ENCODE data around the gene CSAG3. TPM values are rescaled to one million over a fixed set of nuclear protein-coding genes. Genes with fewer than 3 reads are reported as not detected.

CSAG3 gene
- total RNA-seq, 1 experiment from 2014 or later, result not detected

Other genes with a start within 250 kb of the CSAG3 start
- 0.05 TPM in 1 of 2 replicates, not detected in the other for gene GABRQ, start 121.3 kb upstream of the CSAG3 start, total RNA-seq (2022)
- gene MAGEA3, start 60.4 kb upstream of the CSAG3 start, total RNA-seq (2022), result not detected in 2 replicates
- not detected in 2 replicates for gene CSAG2, start 49.9 kb upstream of the CSAG3 start, total RNA-seq (2022)
- gene MAGEA2B, start 44.6 kb upstream of the CSAG3 start, total RNA-seq (2022), result not detected in 2 replicates
- not detected in 2 replicates for gene CSAG1, start 25.5 kb upstream of the CSAG3 start, total RNA-seq (2022)
- gene MAGEA12, start 25.5 kb upstream of the CSAG3 start, total RNA-seq (2022), result not detected in 2 replicates
- gene MAGEA2, start 5.4 kb upstream of the CSAG3 start, total RNA-seq (2022), result not detected in 2 replicates
- not detected in 2 replicates for gene MAGEA6, start 10.5 kb downstream of the CSAG3 start, total RNA-seq (2022)
- gene CETN2, start 71.5 kb downstream of the CSAG3 start, total RNA-seq (2022), result 22.5 and 29.3 TPM in 2 replicates
- 12.8 and 13.7 TPM in 2 replicates for gene NSDHL, start 71.8 kb downstream of the CSAG3 start, total RNA-seq (2022)
- gene ZNF185, start 138.8 kb downstream of the CSAG3 start, total RNA-seq (2022), result 14.2 and 17.8 TPM in 2 replicates
- gene PNMA5, start 234.9 kb downstream of the CSAG3 start, total RNA-seq (2022), result not detected in 2 replicates

Measured in MCF 10A (cell line).